Cerebellar cortex (tissue), 1 donor: ENCODE data around the gene FBLN7.

Experiments
- DNase-seq: peaks from one replicate; pipeline ENCODE4 v3.0.0-alpha.2; 2015; ENCODE audit warnings: low spot score

The FBLN7 gene

DNA sequence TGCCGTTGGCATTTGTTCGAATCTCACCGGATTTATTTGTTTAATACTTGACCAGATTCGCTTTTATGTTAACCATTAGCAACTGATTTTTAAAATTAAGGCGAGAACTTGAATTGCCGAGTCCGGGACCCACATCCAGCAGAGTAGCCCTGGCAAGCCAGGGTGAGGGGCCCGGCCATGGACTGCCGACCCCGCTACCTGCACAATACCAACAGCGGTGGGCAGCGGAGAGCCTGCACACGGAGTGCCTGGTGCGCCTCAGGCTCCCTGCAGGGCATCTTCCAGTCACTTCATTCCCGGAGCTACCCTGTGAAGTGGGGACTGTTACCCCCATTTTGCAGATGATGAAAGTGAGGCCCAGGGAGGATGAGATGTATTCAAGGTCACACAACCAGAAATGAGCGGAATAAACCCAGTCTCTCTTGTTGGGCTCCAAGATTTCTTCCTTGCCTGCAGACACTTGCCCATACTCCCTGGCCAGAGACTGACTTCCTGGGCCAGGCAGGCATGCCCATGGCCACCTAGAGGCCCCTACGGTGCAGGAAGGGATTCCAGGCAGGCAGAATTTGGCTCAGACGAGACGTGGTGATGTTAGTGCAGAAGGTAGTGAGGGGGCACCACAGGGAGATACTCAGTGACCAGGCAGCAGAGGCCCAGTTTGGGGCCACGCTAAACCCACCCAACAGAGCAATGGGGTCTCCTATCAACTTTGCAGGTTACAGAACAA lies 2.9 kb downstream of the FBLN7 start:
- DNase-seq, result no peak

DNA sequence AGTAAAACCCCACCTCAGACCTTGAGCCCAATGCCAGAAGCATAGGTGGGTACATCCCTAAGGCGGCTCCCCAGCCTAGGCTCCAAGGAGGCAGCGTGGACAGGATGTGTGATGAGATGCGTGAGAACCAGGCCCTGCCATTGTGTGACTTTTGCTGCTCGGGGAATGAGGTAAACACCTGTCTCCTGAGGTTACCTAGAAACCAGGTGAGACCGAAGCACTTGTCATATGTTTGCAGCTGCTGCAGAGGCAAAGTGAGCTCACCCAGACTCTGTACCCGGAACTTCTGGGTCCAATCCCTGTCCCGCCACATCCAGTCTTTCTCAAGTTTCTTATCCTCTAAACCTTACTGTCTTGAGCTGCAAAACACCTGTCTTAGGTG lies 3.4 kb downstream of the FBLN7 start:
- DNase-seq, result no peak

DNA sequence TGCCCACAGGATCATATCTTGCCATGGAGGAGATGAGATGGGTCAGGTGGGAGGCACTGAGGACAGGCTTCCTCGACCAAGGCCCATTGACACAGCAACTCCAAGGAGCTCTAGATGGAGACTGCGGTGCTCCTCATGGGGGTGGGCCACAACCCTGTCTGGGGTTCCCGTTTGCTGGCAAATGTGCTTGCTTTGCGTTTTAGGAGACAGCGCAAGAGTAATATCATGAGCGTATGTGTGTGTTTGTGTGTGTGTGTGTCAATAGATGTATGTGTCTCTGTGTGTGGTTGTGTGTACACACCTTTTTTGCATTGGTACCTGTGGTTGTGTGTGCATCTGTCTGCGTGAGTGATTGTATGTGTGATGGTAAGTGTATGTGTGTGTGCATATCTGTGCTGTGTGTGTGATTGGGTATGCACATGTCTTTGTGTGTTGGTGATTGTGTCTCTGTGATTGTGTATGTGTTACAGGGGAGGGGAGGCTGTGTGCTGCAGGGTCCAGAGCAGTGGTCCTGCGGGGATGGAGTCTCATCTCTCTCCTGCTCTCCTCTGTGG lies 4.4 kb downstream of the FBLN7 start:
- DNase-seq, result no peak

DNA sequence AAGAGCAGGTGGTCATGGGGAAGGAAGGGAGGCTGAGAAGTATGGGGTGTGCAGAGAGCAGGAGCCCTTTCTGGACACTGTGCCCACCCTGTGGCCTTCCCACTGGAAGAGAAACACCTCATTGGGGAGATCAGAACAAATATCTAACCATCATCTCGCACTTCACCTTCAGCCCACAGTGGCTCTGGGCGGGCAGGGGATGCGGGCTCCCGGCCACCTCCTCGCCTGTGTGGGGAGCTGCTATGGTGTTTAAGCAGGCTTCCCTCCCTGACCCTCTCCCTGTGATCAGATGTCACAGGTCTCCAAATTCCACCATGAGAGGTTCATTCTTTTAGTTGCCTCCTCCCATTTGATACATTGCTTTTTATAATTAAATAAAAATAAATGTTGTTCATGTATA lies 5.0 kb downstream of the FBLN7 start:
- DNase-seq, result no peak

DNA sequence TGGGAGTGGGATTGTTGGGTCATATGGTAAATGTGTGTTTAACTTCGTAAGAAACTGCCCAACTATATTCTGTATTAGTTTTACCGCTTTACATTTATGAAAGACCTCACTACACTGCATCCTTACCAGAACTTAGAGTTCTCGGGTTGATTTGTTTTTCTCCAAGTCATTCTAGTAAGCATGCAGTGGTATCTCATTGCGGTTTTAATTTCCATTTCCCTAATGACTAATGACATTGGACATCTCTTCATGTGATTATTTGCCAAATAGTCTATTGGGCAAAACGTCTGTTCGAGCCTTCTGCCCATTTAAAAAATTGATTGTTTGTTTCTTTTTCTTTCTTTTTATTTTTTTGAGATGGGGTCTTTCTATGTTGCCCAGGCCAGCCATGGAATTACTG lies 6.8 kb downstream of the FBLN7 start:
- DNase-seq, result no peak

DNA sequence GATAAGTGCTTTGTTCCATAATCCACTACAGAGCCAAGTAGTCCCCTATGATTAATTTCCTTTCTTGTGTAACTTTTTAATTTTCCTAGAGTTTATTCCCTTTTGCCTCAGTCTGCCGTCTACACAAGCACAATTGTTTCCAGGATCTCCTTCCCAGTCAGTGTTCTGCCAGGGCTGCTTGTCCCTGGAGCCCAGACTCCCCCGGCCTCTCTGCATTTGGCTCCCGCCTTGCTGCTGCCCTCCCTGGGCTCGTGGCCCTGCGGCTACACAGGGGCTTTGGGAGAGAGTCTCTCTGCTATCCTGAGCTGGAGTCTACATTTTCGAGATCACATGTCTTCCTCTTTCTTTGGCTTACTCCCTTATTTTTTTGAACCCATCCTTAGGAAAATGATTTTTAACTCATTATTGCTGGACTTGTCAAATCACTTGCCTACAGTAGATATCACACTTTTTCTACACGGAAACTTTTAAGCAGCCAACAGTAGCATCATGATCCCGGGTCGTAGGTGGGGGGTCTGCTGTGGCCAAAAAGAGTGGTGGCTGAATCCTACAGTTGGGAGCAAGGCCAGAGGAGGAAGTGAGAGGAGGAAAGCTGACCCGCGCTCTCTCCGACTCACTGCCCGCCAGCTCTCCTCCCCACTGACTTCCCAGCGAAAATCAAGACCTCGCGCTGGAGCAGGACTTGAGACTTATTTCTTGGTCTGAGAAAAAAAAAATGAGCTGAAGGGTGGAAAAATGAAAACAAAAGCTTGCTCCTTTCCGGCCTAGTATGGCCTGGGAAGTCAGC lies 9.4 kb downstream of the FBLN7 start:
- no peak for DNase-seq

DNA sequence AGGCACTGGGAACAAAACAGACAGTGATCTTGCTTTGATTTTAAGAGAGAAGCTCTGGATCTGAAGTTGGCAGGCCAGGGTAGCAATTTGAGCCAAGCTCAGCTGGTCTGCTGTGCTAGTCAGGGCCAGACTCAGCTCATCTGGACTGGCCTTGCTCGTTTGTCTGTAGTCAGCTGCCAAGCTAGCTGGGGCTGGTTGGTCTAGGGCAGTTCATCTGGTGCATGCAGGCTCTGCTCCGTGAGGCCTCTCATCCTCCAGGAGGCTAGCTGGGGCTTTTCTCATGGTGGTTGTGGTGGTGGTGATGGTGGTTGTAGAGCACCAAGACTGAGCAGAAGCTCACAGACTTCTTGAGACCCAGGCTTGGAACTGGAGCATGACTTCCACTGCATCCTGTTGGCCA lies 10.3 kb downstream of the FBLN7 start:
- DNase-seq, result no peak

DNA sequence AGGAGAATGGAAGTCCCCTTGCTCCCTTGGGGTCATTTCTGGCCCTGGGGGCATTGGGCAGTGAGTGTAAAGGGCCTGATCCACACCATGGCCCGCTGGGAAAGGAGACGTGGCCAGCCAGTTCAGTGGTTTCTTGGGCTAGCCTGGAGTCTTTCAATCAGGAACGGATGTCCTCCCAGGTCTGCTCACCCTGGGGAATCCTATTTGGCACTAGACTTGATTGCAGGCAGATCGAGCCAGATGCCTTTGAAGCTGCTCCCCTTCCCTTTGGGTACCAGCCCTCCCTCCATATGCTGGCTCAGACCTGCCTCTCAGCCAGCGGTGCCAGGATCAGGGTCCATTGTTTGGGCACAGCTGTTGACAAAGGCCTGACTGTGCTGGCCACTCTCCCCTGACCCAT lies 11.0 kb downstream of the FBLN7 start:
- no peak for DNase-seq

DNA sequence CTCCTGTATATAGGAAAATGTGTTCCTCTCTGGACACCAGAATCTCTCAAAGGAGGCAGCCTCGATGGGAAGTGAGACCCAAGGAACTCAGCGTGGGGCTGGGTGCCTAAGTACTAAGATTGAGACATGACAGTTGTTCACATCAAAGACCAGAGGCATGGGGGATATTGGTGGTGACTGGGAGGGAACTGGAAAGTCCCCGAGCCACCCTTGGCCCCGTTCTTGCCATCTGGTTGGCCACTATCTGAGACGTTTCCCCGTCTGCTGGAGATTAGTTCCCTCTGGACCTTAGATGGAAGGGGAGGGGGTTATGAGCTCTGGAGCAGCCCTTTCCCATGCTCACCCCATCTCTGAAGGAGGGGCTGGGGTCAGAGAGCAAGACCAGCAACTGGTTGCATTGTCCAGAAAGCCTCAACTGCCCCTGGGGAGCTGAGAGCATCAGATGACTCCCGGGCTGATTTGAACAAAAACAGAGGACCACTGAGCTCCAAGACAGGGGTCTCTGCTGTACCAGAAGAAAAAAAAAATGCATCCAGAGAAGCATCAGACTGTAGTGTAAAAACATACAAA lies 11.8 kb downstream of the FBLN7 start:
- DNase-seq, result no peak

DNA sequence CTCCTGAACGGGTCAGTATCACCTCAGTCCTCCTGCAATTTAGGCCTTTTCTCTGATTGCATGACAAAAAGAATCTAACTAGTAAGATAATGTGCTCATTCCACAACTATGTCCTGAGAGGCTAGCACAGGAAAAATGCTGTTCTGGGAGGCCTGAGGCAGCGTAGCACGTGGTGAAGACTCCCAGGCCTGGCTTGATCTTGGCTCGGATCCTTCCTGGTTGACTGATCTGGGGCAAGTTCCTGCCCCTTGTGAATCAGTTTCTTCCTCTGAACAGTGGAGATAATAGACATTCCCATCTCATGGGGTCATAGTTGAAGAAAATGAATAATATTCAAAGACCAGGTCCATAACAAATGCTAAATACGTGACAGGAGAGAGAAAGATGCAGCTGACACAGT lies 12.3 kb downstream of the FBLN7 start:
- DNase-seq, result no peak

DNA sequence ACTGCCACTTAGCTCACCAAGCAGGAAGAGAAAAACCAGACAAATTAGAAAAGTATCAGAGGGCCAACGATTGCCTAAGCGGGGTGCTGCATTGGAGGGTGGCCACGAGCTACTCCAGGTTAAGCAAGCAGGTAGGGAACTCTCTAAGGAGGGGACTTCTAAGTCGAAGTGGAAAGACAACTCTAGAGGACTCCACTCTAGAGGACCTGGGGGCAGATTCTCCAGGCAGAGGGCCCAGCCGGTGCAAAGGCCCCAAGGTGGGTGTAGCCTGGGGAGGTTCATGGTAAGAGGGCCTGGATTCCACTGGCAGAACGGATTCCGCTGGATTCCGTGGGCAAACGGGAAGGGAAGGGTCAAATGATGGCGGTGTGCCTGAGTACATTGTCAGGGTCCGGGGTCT lies 12.7 kb downstream of the FBLN7 start:
- DNase-seq, result no peak

DNA sequence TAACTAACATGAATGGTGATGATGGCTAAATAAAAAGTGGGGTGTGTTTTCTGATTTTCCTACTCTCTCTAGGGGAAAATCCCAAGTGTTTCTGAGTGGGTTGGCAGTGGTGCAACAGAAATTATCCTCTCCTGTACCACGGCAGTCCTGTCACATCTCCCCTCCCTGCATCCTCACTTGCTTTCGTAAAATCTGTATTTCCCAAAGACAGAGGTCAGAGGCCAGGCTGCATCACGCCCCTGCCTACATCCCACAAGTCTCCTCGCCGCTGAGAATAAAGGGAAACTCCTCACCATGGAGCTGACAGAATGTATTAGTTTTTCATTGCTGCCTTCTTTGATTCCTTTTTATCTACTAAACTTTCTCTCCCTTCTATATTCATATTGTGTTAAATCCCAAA lies 13.1 kb downstream of the FBLN7 start:
- no peak for DNase-seq

DNA sequence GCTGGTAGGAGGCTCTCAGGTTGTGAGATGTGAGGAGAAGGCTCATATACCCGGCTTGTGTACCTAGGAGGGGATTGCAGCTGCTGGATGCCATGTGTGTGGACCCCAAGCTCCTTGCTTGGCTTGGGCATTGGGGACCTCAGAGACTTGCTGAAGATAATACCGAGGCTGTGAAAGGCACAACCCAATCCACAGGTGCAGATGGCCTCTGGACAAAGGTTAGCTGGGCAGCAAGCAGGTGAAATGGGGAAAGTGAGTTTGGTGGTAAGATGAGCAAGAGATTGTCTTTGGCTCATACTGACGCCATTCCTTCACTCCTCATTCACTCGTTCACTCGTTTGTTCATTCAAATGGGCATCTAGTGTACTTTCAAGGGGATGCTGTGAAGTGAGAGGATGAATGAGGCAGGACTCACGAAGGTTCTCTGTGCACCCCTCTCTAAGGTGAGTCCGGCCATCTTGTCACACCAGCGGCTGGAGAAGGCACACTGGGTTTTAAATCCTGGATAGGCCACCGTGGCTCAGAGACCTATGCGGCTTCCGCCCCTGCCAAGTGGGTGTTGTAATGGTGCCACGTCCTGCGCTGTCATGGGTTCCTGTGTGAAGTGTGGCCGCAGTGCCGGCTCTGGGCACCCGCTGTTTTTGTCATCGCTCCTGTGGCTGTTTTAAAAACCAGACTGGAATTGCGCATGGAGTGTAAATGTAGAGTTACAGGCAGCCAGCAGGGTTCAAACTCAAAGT lies 13.7 kb downstream of the FBLN7 start:
- no peak for DNase-seq

DNA sequence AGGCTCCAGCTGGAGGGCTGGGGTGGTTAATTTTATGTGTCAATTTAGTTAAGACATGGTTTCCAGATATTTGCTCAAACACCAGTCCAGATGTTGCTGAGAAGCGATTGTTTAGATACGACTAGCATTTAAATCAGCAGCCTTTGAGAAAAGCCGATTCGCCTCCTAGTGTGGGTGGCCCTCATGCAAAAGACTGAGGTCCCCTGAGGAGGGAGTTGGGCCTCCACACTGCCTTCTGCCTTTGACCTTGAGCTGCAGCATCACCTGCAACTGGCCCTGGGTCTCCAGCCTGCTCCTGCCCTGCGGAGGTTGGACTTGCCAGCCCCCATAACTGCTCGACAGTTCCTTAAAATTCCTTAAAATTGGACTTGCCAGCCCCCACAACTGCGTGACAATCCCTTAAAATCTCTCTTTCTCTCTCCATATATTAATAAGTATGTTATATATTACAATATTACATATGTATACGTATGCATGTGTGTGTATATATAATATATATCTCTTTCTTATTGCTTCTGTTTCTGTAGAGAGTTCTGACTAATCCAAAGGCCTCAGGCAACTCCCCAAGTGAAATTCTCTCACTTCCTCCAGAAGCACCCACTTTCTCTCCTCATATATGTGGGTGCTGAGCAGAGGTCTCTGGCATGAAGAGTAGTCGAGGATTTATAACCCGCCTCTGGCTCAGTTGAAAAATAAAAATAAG lies 14.4 kb downstream of the FBLN7 start:
- no peak for DNase-seq

DNA sequence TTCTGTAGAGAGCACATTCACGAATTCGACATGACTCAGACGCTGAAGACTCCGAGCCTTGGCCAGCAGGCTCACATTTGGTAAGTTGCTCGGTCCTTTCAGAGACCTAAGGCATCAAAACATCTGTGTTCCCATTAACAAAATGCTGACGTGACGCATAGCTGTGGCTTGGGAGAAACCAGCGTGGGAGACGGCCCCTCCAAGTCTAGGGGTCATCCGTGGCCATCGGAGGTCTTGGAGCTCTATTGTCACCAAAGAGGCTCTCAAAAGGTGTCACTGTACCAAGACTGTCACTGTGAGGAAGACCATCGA lies 14.9 kb downstream of the FBLN7 start:
- DNase-seq, result no peak

DNA sequence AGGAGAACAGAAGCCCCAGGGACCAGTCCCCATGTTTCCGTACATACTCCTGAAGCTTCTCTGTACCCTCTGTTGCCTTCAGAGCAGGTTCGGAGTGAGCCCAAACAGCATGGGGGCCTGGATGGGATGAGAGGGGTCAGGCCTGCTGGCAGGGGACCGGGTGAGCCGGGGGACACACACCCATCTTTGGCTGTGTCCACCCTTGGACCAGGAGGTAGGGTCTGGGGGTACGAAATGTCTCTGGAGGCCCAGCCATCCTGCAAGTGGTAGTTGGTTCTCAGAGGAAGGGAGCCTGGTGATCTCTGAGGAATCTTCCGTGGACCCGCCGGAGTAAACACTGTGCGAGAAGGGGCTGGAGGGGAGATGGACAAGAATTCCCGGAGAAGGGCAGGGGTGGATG lies 15.3 kb downstream of the FBLN7 start:
- no peak for DNase-seq

DNA sequence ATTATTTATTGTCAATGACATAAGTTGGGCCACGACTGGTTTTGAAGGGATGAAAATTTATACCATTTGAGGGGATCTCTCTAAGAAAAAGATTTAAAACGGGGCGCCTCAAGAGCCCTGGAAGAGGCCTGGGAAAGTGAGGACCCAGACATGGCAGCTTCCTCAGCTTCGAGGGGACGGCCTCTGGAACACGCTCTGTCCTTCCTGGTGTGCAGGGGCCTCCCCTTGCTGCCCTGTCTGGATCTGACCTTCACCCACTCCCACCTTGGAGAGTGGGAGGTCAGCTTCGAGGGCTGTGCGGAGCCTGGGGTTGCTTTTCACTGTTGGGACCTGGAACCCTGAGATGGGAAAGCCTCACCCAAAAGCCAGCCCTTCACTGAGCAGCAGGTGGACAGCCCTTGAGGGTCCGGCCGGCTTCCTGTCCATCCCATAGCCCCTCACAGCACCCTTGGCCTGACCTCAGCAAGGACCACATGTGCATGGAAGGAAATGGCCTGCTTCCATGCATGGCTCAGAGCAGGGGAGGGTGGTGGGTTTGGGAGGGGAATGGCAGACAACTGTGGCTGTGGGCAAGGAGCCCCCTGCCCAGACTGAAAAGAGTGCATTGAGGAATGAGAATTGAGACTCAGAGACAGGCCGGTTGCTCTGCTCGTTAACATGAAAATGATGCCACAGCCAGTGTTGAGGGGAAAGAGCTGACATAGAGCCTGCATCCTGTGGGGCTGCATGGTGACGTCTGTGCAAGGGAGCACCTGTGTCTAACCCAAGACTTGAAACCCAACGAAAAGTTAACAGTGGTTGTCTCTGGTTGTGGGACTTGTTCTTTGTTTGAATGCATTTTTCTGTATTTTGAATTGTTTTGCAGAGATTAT lies 16.3 kb downstream of the FBLN7 start:
- no peak for DNase-seq

DNA sequence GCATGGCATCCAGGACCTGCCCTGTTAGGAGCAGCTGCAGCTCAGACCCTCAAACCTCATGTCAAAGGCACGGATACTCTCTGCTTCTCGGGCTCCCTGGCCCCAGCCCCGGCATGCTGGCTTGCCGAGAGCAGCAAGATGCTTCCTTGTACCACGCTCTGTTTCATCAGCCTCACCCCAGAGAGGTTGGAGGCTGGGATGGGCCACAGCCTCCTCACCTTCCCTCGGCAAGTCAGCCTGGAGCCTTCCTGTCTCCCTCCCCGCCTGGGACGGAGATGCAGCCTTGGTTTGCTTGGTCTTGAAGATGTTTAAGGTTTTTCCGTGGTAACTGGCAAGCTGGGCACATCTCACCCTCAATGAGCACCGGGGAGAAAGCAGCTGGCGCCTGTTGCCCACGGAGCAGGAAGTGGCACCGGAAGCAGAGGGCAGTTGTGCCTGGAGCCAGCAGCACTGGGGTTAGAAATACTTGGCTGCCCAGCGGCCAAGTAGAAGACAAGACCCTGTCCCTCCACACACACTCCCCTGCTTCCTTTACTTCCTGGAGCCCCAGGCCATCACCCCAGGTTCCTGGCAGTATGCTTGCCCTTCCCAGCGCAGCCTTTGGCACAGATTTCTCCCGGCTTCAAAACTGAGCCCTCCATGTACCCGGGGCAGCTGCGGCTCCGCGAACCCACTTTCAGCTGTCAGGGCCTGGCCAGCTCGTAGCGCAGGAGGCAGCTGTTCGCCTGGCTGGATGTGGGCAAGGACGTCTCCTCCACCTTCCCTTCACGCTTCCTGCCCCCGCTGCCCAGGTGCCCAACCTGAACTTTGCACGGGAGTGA lies 17.4 kb downstream of the FBLN7 start:
- no peak for DNase-seq

DNA sequence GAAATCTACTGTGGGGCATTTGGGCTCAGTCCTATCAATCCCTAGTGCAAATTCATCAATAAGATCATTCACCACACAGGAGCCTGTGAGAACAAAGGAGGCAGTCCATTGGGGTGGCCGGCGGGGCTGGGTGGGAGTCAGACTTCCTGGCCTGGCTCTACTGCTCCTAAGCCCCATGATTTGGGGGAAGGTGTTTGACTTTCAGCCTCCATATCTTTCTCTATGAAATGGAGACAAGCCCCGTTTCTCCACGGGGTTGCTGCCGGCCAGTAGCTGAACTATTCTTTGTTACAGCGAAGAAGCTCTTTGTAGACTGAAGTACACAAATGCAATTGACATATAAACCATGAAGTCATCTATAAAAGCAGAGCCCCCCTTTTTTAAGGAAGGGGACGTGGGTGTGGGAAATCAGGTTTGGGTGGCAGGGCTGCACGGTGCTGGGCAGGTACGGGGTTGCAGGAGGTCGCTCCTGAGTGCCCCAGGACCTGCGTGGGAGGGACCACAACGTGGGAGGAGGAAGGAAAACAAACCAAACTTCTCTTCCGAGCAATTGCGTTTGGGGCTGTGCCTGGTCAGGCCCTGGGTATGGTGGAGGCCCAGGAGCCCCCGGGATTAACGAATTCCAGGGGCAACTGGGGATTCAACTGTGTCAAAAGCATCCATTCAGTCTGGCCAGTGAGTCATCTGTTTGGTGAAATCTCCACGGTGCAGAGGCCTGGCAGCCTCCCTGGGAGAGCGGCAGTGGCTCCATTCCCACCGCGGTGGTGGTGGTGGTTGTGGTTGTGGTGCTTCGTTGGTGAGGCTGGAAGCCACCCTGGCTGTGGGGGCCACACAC lies 18.2 kb downstream of the FBLN7 start:
- no peak for DNase-seq
